A673 (cell line): Measurements from ENCODE around the gene PIGV. TPM values are rescaled to one million over a fixed set of nuclear protein-coding genes. Genes with fewer than 3 reads are reported as not detected.

Source experiments
- BruUV-seq: library from RNA; stranded (reverse); fragments of 400-500 nt; replicated peaks from 2 replicates; lab custom pipeline; 2021; lab: Mats Ljungman, UMichigan
- CTCF ChIA-PET: fragments of 300-600 bp; sonication (Branson Sonifier 250); formaldehyde crosslinking; loops from one replicate; lab custom pipeline; 2022; ENCODE audit warnings: antibody characterized with exemption; lab: Charles Lee
- POLR2A ChIA-PET: fragments of 300-600 bp; sonication (Branson Sonifier 250); formaldehyde crosslinking; loops from one replicate; lab custom pipeline; 2022; ENCODE audit warnings: antibody characterized with exemption; ENCODE audit not compliant: low non-redundant PET; lab: Charles Lee
- DNase-seq: peaks from one replicate; pipeline ENCODE4 v3.0.0-alpha.2; 2015; ENCODE audit warnings: low spot score
- H3K27ac ChIP-seq: fragments of 200-600 bp; sonication (generic); 2 replicates; pipeline ENCODE4 v1.5.1; 2016; ENCODE audit warnings: mixed run types, low read depth, mild to moderate bottlenecking, mixed read lengths, antibody characterized with exemption, low read length; ENCODE audit not compliant: poor library complexity, severe bottlenecking
- H3K27me3 ChIP-seq: fragments of 200-600 bp; sonication (generic); replicated peaks from 2 replicates; pipeline ENCODE4 v1.6.1; 2017; ENCODE audit warnings: mixed run types, low read depth, mild to moderate bottlenecking, mixed read lengths, antibody characterized with exemption, low read length; ENCODE audit not compliant: insufficient read depth, poor library complexity
- H3K36me3 ChIP-seq: fragments of 200-600 bp; sonication (generic); 2 replicates; pipeline ENCODE4 v1.6.1; 2016; ENCODE audit warnings: mixed run types, mild to moderate bottlenecking, mixed read lengths, antibody characterized with exemption, low read length; ENCODE audit not compliant: insufficient read depth, poor library complexity, severe bottlenecking
- H3K4me1 ChIP-seq: fragments of 200-600 bp; sonication (generic); 2 replicates; pipeline ENCODE4 v1.6.1; 2017; ENCODE audit warnings: mixed run types, mild to moderate bottlenecking, mixed read lengths, antibody characterized with exemption, low read length; ENCODE audit not compliant: insufficient read depth, poor library complexity, severe bottlenecking
- H3K4me3 ChIP-seq: fragments of 200-600 bp; sonication (generic); 2 replicates; pipeline ENCODE4 v1.5.1; 2016; ENCODE audit warnings: low read depth, mixed run types, mild to moderate bottlenecking, mixed read lengths, low read length; ENCODE audit not compliant: poor library complexity, severe bottlenecking
- H3K9me3 ChIP-seq: fragments of 200-600 bp; sonication (generic); 2 replicates; pipeline ENCODE4 v1.6.1; 2016; ENCODE audit warnings: mixed run types, low read depth, mild to moderate bottlenecking, mixed read lengths, antibody characterized with exemption, low read length; ENCODE audit not compliant: poor library complexity, severe bottlenecking
- CTCF ChIP-seq: fragments of 300-800, 200-600 bp; sonication (generic); conservative IDR thresholded peaks from 2 replicates; pipeline ENCODE4 v1.5.1; 2017; ENCODE audit warnings: low read depth, mild to moderate bottlenecking, antibody characterized with exemption, low read length, moderate library complexity, mixed read lengths
- EZH2 ChIP-seq: fragments of 200-600 bp; sonication (generic); IDR thresholded peaks from 2 replicates; pipeline ENCODE4 v1.6.1; 2017; ENCODE audit warnings: borderline replicate concordance, low read depth, mild to moderate bottlenecking, mixed read lengths, antibody characterized with exemption, low read length; ENCODE audit not compliant: poor library complexity, severe bottlenecking
- intact Hi-C: fragments of 100-400 bp; cut with micrococcal nuclease; formaldehyde crosslinking; loops from one replicate; pipeline ENCODE4 v1.10.0; 2022; ENCODE audit not compliant: unreplicated experiment
- total RNA-seq: library from RNA; stranded (reverse); gene quantifications from 2 replicates; pipeline ENCODE4 v1.2.3, GENCODE V29; 2021

PIGV gene
- total RNA-seq, 1 experiment from 2014 or later: 4.9 TPM

- POLR2A ChIA-PET: no interaction called here
- CTCF ChIA-PET: no interaction called here
- Histone ChIP-seq H3K4me1 (peaks cover 22% of the 10 kb centered on the region), H3K4me3 (no peak overlapping the region), H3K9me3 (no peaks in the 10 kb centered on the region), H3K27me3 (no peaks in the 10 kb centered on the region), H3K36me3 (peaks cover 97% of the 10 kb centered on the region), H3K27ac (peak overlapping the region; percentile 29)
- TF ChIP-seq CTCF (no peak), EZH2 (no peak)
- no TSS peak for BruUV-seq
- no peak for DNase-seq
- intact Hi-C loops: no loop called here
Observed at GRCh38 chr1:26771285-26771642, 16.5 kb upstream of the PIGV start.

GRCh38 chr1:26771643-26772321 lies 16.0 kb upstream of the PIGV start:
- peak; percentile 91 for DNase-seq
- Histone ChIP-seq H3K4me1 (peaks cover 22% of the 10 kb centered on the region), H3K36me3 (peaks cover 97% of the 10 kb centered on the region), H3K4me3 (no peak overlapping the region), H3K27me3 (no peaks in the 10 kb centered on the region), H3K9me3 (no peaks in the 10 kb centered on the region), H3K27ac (peak overlapping the region; percentile 29)
- intact Hi-C loops: no loop called here
- POLR2A ChIA-PET: no interaction called here
- CTCF ChIA-PET: no interaction called here
- TF ChIP-seq EZH2: no peak
- no TSS peak for BruUV-seq

- Histone ChIP-seq H3K4me1 (peaks cover 21% of the 10 kb centered on the region), H3K27me3 (no peaks in the 10 kb centered on the region), H3K9me3 (no peaks in the 10 kb centered on the region), H3K36me3 (peaks cover 97% of the 10 kb centered on the region), H3K27ac (no peak overlapping the region), H3K4me3 (no peak overlapping the region)
- no TSS peak for BruUV-seq
- intact Hi-C loops: no loop called here
- POLR2A ChIA-PET: no interaction called here
- no peak for TF ChIP-seq EZH2
- TF ChIP-seq CTCF: no peak
- DNase-seq: no peak
- CTCF ChIA-PET: no interaction called here
Observed at GRCh38 chr1:26772687-26773086, 15.1 kb upstream of the PIGV start.

- intact Hi-C loops: no loop called here
- no peak for TF ChIP-seq CTCF
- TF ChIP-seq EZH2: no peak
- H3K27ac ChIP-seq: no peak overlapping the region
- no peaks in the 10 kb centered on the region for H3K27me3 ChIP-seq
- CTCF ChIA-PET: no interaction called here
- H3K4me3 ChIP-seq: no peak overlapping the region
- POLR2A ChIA-PET: no interaction called here
- DNase-seq: no peak
- H3K9me3 ChIP-seq: no peaks in the 10 kb centered on the region
- TSS peak; percentile 22 for BruUV-seq
- H3K4me1 ChIP-seq: peaks cover 11% of the 10 kb centered on the region
- H3K36me3 ChIP-seq: peaks cover 95% of the 10 kb centered on the region
Observed at GRCh38 chr1:26774462-26774861, 13.3 kb upstream of the PIGV start.
